DMS79 (cell line): Measurements from ENCODE around the gene FAM83B.
"Not testable (repeated sequence)": the region's sequence is repeated elsewhere in the genome, so short reads cannot be mapped to it uniquely, and the experiment has no call there.

Source experiments
- DNase-seq: peaks from one replicate; lab custom pipeline; 2025; lab: John Stamatoyannopoulos, UW

FAM83B gene

GRCh38 chr6:54860739-54861138 lies 14.2 kb downstream of the FAM83B start:
- DNase-seq = no peak

GRCh38 chr6:54861905-54862616 lies 15.5 kb downstream of the FAM83B start:
- no peak for DNase-seq

DNA sequence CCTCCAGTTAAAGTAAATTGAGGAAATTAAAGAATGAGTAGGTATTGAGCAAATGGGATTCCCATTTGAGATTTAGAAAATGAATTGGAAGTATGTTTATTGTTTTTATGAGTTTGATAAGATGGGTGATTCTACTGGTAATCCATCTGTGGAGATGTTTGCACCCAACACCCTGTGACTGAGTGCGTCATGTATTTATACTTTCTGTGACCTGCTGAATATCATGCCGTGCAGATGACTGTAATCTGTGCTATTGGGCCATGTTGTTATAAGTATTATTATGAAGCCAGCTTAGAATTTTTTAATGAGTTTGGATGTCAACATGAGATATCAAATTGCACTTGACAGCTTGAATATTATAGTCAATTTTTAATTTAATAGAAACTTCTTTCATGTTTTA lies 17.7 kb downstream of the FAM83B start:
- no peak for DNase-seq

DNA sequence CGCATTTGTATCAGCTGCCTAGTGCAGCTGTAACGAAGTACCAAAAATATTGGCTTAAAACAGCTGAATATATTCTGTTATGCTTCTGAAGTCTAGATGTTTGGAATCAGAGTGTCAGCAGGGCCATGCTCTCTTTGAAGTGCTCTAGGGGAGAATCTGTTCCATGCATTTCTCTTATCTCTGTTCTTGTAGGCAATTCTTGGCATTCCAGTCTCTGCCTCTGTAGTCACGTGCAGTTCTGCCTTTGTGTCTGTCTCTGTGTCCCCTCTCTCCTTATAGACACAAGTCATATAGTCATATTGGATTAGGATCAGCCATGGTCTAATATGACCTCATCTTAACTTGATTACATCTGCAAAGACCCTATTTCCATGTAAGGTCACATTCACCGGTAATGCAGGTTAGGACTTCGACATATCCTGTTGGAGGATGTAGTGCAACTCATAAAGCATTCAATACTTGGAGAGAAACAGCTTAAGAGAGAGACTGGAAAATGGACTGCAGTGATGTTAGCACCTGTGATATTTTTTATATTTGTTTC lies 18.6 kb downstream of the FAM83B start:
- no peak for DNase-seq

- no peak for DNase-seq
Measured at GRCh38 chr6:54868556-54868955, 22.0 kb downstream of the FAM83B start.

DNA sequence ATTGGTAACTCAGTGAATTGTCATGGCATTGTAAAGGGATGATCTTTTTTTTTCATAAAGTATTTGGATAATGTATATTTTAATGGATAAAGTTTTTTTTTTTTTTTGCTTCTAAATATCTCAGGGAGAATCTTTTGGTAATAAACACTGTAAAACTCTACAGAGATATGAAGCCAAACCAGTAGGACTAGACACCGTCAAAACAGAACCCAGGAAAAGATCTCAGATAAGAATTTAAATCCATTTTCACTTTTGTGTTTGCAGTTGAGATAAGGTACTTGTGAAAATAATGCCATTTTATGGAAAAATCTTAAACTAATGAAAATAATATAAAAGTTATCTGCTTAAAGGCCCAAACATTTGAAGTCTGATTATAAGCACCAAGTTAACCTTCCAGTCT lies 27.0 kb downstream of the FAM83B start:
- DNase-seq = no peak

GRCh38 chr6:54874349-54875048 lies 27.9 kb downstream of the FAM83B start:
- DNase-seq = no peak

DNA sequence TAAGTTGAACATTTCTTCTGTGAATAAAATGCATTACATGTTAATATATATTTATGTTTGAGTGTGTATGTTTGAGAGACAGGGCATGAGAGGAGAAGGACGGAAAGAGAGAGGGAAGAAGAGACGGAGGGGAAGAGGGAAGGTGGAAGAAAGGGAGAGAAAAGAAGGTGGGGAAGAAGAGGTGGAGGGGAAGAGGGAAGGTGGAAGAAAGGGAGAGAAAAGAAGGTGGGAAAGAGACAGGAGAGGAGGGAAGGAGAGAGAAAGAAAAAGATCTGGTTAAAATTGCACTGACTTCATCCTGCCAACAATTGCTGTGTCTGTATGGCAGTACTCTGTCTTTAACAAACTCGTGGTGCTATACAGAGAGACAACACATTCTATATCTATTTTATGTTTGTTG lies 29.0 kb downstream of the FAM83B start:
- DNase-seq = no peak

DNA sequence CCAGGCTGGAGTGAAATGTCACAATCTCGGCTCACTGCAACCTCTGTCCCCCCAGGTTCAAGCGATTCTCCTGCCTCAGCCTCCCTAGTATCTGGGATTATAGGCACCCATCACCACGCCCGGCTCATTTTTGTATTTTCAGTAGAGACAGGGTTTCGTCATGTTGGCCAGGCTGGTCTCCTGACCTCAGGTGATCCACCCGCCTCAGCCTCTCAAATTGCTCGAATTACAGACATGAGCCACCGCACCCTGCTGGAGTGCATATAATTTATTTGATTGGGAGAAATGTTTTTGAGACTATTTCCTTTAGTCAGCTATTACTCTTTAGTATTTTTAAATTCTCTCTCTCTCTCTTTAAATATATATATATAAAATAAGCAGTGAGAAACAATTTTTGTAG lies 29.8 kb downstream of the FAM83B start:
- no peak for DNase-seq

- DNase-seq = no peak
Measured at GRCh38 chr6:54876871-54877270, 30.3 kb downstream of the FAM83B start.

DNA sequence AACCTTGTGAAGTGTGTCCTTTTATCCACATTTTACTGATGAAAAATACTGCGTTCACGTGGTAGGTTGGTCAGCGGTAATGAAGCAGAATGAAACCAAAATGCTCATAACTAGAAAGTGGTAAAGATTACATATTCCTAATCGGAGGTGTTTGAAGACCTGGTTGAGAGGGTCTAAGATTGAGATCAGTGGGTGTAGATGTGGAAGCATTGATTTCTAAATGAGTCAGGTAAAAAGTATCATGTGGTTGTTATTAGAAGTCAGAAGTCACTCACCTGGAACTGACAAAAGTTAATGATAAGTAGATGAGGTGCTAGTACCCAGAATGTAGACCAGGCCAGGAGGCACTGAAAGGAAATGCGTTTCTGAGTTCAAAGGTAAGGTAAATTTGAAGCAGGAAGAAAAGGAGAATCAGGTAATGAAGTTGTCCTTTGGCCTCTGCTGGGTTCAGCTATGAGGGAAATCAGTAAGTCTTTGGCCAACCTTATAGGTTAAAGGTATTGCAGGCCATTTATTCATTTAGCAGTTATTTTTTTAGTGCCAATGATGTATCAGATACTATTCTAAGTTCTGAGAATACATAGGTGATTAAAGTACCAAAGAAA lies 31.2 kb downstream of the FAM83B start:
- no peak for DNase-seq

DNA sequence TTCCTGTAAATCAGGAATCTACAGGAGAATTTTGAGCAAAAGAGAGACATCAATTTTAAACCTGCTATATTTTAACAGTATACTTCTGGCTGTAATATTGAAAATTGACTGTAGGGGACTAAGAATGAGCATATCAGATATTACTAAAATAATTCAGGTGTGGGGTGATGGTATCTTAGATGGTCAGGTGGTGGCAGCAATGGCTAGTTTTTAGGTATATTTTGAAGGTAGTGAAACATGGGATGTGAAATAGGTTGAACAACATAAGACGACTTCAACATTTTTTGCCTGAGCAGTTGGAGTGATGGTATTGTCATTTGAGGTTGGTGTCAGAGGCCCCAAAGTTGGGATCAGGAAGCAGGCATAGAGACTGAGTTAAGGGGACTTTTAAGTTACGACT lies 32.1 kb downstream of the FAM83B start:
- no peak for DNase-seq

DNA sequence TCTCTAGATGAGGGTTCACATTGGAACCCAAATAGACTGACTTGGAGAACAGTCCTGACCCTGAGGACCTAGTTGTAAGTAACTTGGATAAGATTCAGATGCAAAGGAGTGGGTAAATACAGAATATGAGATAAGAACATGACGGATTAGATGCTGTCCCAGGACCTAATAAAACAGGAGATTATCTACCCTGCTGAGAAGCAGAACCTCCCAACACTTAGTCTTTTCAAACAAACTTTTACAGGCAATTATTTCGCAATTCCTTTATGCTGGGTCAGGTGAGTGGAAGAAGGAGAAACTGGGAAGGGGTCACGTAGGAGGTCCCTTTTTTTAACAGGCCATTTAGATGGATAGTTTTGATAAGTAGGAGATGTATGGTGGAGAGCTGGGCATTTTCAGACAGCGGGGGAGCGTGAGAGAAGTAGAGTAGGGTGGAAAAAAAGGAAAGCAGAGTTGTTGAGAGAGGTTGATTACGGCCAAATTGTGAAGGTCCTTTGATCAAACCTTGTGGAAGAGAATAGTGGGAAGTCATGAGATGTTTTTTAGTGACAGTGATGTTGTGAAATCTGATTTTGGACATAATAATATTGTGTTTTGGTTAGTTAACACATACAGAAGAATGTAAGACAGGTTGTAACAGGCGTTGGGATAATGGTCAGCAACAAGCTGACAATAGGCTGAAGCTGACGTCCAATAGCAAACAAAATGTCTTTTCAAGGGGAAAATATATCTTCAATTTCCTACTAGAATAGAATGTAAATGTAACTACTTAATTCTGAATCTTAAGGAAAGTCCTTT lies 32.8 kb downstream of the FAM83B start:
- DNase-seq = no peak

GRCh38 chr6:54881067-54881730 lies 34.6 kb downstream of the FAM83B start:
- DNase-seq = no peak

GRCh38 chr6:54881891-54882290 lies 35.3 kb downstream of the FAM83B start:
- not testable (repeated sequence) for DNase-seq

- DNase-seq = no peak
Measured at GRCh38 chr6:54886932-54887584, 40.5 kb downstream of the FAM83B start.

DNA sequence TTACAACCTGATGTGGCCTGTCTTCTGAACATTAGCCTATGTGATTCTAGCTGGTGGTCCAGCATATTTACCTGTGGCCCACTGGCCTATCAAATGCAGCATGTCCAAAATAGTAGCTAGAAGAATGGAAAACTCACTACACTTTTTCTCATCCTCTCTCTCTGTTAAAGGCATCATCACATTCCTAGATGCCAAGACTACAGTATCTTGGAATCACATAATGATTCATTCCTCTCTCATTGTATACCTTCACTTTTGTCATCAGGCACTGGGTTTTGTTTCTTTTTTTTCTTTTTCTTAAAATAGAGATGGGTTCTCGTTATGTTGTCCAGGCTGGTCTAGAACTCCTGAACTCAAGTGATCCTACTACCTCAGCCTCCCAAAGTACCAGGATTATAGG lies 45.0 kb downstream of the FAM83B start:
- no peak for DNase-seq

GRCh38 chr6:54892831-54893230 lies 46.3 kb downstream of the FAM83B start:
- no peak for DNase-seq

GRCh38 chr6:54893818-54894217 lies 47.2 kb downstream of the FAM83B start:
- DNase-seq = no peak

GRCh38 chr6:54896302-54896701 lies 49.7 kb downstream of the FAM83B start:
- DNase-seq = no peak
